ENCODE data around the gene ANKMY1.

ANKMY1 gene

GRCh38 chr2:240593703-240594451 lies 36.1 kb upstream of the ANKMY1 start:
- DNase-seq = no peak

- no peak for DNase-seq
Measured at GRCh38 chr2:240593026-240593702, 35.4 kb upstream of the ANKMY1 start.

- DNase-seq = no peak
Measured at GRCh38 chr2:240591784-240592183, 34.0 kb upstream of the ANKMY1 start.

GRCh38 chr2:240591226-240591625 lies 33.4 kb upstream of the ANKMY1 start:
- no peak for DNase-seq

- DNase-seq = no peak
Measured at GRCh38 chr2:240590681-240591111, 32.9 kb upstream of the ANKMY1 start.

- no peak for DNase-seq
Measured at GRCh38 chr2:240589850-240590525, 32.2 kb upstream of the ANKMY1 start.

GRCh38 chr2:240589375-240589774 lies 31.6 kb upstream of the ANKMY1 start:
- no peak for DNase-seq

- no peak for DNase-seq
Measured at GRCh38 chr2:240588669-240589068, 30.9 kb upstream of the ANKMY1 start.

GRCh38 chr2:240588006-240588655 lies 30.3 kb upstream of the ANKMY1 start:
- DNase-seq = no peak

GRCh38 chr2:240586919-240587800 lies 29.4 kb upstream of the ANKMY1 start:
- peak; percentile 20 for DNase-seq

- DNase-seq = peak; percentile 97
Measured at GRCh38 chr2:240586198-240586918, 28.6 kb upstream of the ANKMY1 start, which contains the start of gene CAPN10. Gene CAPN10, plus strand, starts transcription at chr2:240586734. Its CDS starts 178 bp downstream, at chr2:240586912.

GRCh38 chr2:240585681-240586197 lies 28.0 kb upstream of the ANKMY1 start:
- DNase-seq = no peak

- no peak for DNase-seq
Measured at GRCh38 chr2:240585101-240585500, 27.3 kb upstream of the ANKMY1 start.

- peak; percentile 92 for DNase-seq
Measured at GRCh38 chr2:240584486-240585031, 26.8 kb upstream of the ANKMY1 start.

- no peak for DNase-seq
Measured at GRCh38 chr2:240583774-240584173, 26.0 kb upstream of the ANKMY1 start.

GRCh38 chr2:240582781-240583180 lies 25.0 kb upstream of the ANKMY1 start:
- no peak for DNase-seq

GRCh38 chr2:240581811-240582210 lies 24.0 kb upstream of the ANKMY1 start:
- no peak for DNase-seq

- no peak for DNase-seq
Measured at GRCh38 chr2:240579771-240580614, 22.2 kb upstream of the ANKMY1 start.

- DNase-seq = peak; percentile 5
Measured at GRCh38 chr2:240579071-240579762, 21.4 kb upstream of the ANKMY1 start.

Data from OCI-M1 (cell line).